K562 (cell line): ENCODE results near the gene VKORC1. TPM values are rescaled to one million over a fixed set of nuclear protein-coding genes. Genes with fewer than 3 reads are reported as not detected.

Experiments
- BHLHE40 ChIP-seq: IDR thresholded peaks from 2 replicates; pipeline ENCODE4 v1.6.1; 2011; ENCODE audit warnings: low read length, improper control_type of control experiment
- EP400 ChIP-seq: fragments of 450-650 bp; IDR thresholded peaks from 2 replicates; pipeline ENCODE4 v1.6.1; 2017; ENCODE audit warnings: antibody characterized with exemption, mild to moderate bottlenecking, moderate library complexity
- FUS ChIP-seq: fragments of 200-400 bp; formaldehyde crosslinking; optimal IDR thresholded peaks from 2 replicates; pipeline ENCODE3; 2017; ENCODE audit warnings: low read depth, low read length
- GABPB1 ChIP-seq: sonication (generic); formaldehyde crosslinking; IDR thresholded peaks from 2 replicates; pipeline ENCODE4 v1.8.0; 2022; ENCODE audit warnings: mild to moderate bottlenecking, missing genetic modification reagents
- GTF2F1 ChIP-seq: IDR thresholded peaks from 2 replicates; pipeline ENCODE4 v1.6.1; 2011; ENCODE audit warnings: low read depth, low read length, improper control_type of control experiment
- IFI16 ChIP-seq: fragments of 250-450 bp; sonication (Bioruptor Pico); IDR thresholded peaks from 2 replicates; pipeline ENCODE4 v2.1.2; 2022; ENCODE audit warnings: mild to moderate bottlenecking, inconsistent platforms
- KDM5B ChIP-seq: fragments of 200-600 bp; sonication (generic); IDR thresholded peaks from 2 replicates; pipeline ENCODE4 v1.6.1; 2012; ENCODE audit warnings: low read depth, mild to moderate bottlenecking, moderate library complexity, low read length, control low read depth, inconsistent platforms; ENCODE audit not compliant: insufficient replicate concordance
- KLF1 ChIP-seq: fragments of 450-650 bp; IDR thresholded peaks from 2 replicates; pipeline ENCODE4 v1.6.1; 2016; ENCODE audit warnings: missing genetic modification characterization, missing compliant biosample characterization
- LARP7 ChIP-seq: fragments of 450-650 bp; IDR thresholded peaks from 2 replicates; pipeline ENCODE4 v1.6.1; 2016
- MTA3 ChIP-seq: fragments of 450-650 bp; formaldehyde crosslinking; IDR thresholded peaks from 2 replicates; pipeline ENCODE4 v1.6.1; 2017; ENCODE audit warnings: mild to moderate bottlenecking, borderline replicate concordance
- MYC ChIP-seq, 2 experiments: fragments of 250-450 bp in 1 of 2; sonication (Bioruptor Pico) in 1 of 2; IDR thresholded peaks; 2 replicates each; pipeline versions ENCODE4 v1.5.1 to v1.6.1; 2012 to 2021; ENCODE audit warnings: low read depth in 2 of 2, borderline replicate concordance in 1 of 2, improper control_type of control experiment in 1 of 2, low read length in 1 of 2, mild to moderate bottlenecking in 1 of 2, moderate library complexity in 1 of 2
- NCOR1 ChIP-seq: fragments of 450-650 bp; IDR thresholded peaks from 2 replicates; pipeline ENCODE4 v1.6.1; 2016; ENCODE audit warnings: mild to moderate bottlenecking, moderate library complexity
- NFRKB ChIP-seq: fragments of 450-650 bp; IDR thresholded peaks from 2 replicates; pipeline ENCODE4 v1.6.1; 2016; ENCODE audit warnings: low read depth
- RB1 ChIP-seq: fragments of 450-650 bp; IDR thresholded peaks from 2 replicates; pipeline ENCODE4 v1.6.1; 2017; ENCODE audit warnings: low read depth, mild to moderate bottlenecking
- RBM15 ChIP-seq: fragments of 200-400 bp; formaldehyde crosslinking; IDR thresholded peaks from 2 replicates; pipeline ENCODE4 v1.6.1; 2018; ENCODE audit warnings: mild to moderate bottlenecking, low read length, moderate library complexity; ENCODE audit not compliant: insufficient read depth
- SP1 ChIP-seq: sonication (generic); formaldehyde crosslinking; IDR thresholded peaks from 2 replicates; pipeline ENCODE4 v1.8.1; 2022; ENCODE audit warnings: mild to moderate bottlenecking, missing genetic modification reagents
- TAF7 ChIP-seq: fragments of 450-650 bp; IDR thresholded peaks from 2 replicates; pipeline ENCODE4 v1.6.1; 2016; ENCODE audit warnings: missing genetic modification characterization, missing compliant biosample characterization
- ZC3H11A ChIP-seq: IDR thresholded peaks from 2 replicates; pipeline ENCODE4 v1.6.1; 2012; ENCODE audit warnings: low read depth, low read length, improper control_type of control experiment
- ZNF184 ChIP-seq: sonication (generic); formaldehyde crosslinking; IDR thresholded peaks from 2 replicates; pipeline ENCODE4 v1.5.0; 2020; ENCODE audit warnings: missing genetic modification reagents
- ZNF75A ChIP-seq: fragments of 450-650 bp; formaldehyde crosslinking; IDR thresholded peaks from 2 replicates; pipeline ENCODE4 v1.4.0; 2020; ENCODE audit warnings: mild to moderate bottlenecking
- polyA plus RNA-seq, 8 experiments: library from polyadenylated mRNA; depleted of rRNA in 4 of 8; stranded (reverse) in 5 of 8; unstranded in 3 of 8; fragments of >200 nt; fragmentation: Nextera tagmentation in 2 of 8; fragmentation: Illumina TruSeq in 1 of 8; extraction: Ambion mirVana in 2 of 8; extraction: Trizol in 1 of 8; gene quantifications; 2 replicates each; pipeline versions ENCODE4 v1.2.1 to v1.2.3, GENCODE V29; 2011 to 2014; ENCODE audit warnings: inconsistent platforms in 1 of 8, missing spikeins in 1 of 8
- total RNA-seq, 7 experiments: library from RNA; depleted of rRNA in 6 of 7; stranded (reverse); fragments of >200 nt in 6 of 7; fragmentation: Illumina TruSeq in 2 of 7; extraction: Trizol in 2 of 7; gene quantifications; 2 replicates each; pipeline versions ENCODE4 v1.2.1 to v1.2.3, GENCODE V29; 2011 to 2021; ENCODE audit warnings: low replicate concordance in 1 of 7
- TF ChIP-seq, protein P1 (sequence below): conservative IDR thresholded peaks from 2 replicates; pipeline ENCODE4 v1.6.1; 2011; ENCODE audit warnings: low read depth, mild to moderate bottlenecking, low read length; ENCODE audit not compliant: control insufficient read depth
- TF ChIP-seq, protein P2 (sequence below): fragments of 200-800 bp; sonication (Bioruptor generic); IDR thresholded peaks from 2 replicates; pipeline ENCODE4 v1.6.1; 2017; ENCODE audit warnings: missing genetic modification characterization, missing compliant biosample characterization
- TF ChIP-seq, protein P3 (sequence below): fragments of 200-800 bp; sonication (Bioruptor generic); IDR thresholded peaks from 2 replicates; pipeline ENCODE4 v1.6.1; 2017; ENCODE audit warnings: missing genetic modification characterization, missing compliant biosample characterization
- TF ChIP-seq, protein P4 (sequence below): fragments of 450-650 bp; IDR thresholded peaks from 2 replicates; pipeline ENCODE4 v1.6.1; 2016

VKORC1 gene
- total and polyA plus RNA-seq, 9 of the 15 experiments (the other 6 are each of a cell fraction or from before 2014, with no cell fraction given): 30.0 to 119 (median 62.1) TPM

DNA sequence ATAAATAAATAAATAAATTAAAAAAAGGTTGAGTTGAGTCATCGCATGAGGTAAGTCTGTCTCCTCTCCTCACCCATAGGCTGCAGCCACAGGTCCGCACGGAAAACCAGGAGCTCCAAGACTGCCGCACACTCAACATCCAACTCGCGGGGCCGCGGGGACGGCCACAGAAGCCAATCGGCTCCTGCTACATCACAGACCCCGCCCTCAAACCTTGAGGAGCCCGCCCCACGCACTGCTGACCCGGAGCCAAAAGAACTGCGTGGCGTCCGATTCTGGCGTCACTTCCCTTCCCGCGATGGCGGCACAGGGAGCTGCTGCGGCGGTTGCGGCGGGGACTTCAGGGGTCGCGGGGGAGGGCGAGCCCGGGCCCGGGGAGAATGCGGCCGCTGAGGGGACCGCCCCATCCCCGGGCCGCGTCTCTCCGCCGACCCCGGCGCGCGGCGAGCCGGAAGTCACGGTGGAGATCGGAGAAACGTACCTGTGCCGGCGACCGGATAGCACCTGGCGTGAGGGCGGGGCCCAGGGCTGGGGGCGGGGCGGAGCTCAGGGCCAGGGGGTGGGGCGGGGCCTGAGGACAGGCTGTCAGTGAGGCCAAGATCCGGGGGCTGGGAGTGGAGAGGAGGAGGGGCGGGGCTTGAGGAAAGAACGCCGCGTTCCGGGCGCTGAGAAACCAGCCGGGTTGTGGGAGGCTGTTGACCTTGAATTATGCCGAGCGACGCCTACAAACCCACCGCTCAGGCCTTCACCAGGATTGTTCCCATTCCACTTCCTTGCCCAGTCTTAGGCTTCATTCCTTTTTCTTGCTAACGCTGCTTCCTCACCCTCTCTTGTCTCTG, 23.0 kb upstream of the VKORC1 start, which contains the start of gene KAT8 (continued):
- TF ChIP-seq MYC (IDR thresholded peaks at IDR 0.05; ENCODE audit: low read depth, low read length) (no peak; the same call in none of the 2 replicates), MYC (CRISPR knock-in tag; IDR thresholded peaks at IDR 0.05; ENCODE audit: borderline replicate concordance, low read depth) (no peak), ZNF184 (CRISPR knock-in tag) (no peak), LARP7 (no peak), FUS (peak; percentile 30), GTF2F1 (peak; percentile 67; the same call in 1 of the 2 replicates), MTA3 (peak; percentile 66), ZC3H11A (0 out of 2 replicates have a peak, but pooled peaks have one; percentile 69), KDM5B (peak; percentile 73), TAF7 (0 out of 2 replicates have a peak, but pooled peaks have one; percentile 23), ZNF75A (CRISPR knock-in tag) (no peak), GABPB1 (CRISPR knock-in tag) (peak; percentile 95), SP1 (CRISPR knock-in tag) (peak; percentile 86), RB1 (peak; percentile 84), RBM15 (no peak), NCOR1 (0 out of 2 replicates have a peak, but pooled peaks have one; percentile 41), EP400 (peak; percentile 87), IFI16 (CRISPR knock-in tag) (no peak), NFRKB (peak; percentile 29; the same call in 1 of the 2 replicates), BHLHE40 (peak; percentile 59), KLF1 (tag) (no peak)
- TF ChIP-seq, protein P1, sequence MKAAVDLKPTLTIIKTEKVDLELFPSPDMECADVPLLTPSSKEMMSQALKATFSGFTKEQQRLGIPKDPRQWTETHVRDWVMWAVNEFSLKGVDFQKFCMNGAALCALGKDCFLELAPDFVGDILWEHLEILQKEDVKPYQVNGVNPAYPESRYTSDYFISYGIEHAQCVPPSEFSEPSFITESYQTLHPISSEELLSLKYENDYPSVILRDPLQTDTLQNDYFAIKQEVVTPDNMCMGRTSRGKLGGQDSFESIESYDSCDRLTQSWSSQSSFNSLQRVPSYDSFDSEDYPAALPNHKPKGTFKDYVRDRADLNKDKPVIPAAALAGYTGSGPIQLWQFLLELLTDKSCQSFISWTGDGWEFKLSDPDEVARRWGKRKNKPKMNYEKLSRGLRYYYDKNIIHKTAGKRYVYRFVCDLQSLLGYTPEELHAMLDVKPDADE: peak; percentile 51
- TF ChIP-seq, protein P2, sequence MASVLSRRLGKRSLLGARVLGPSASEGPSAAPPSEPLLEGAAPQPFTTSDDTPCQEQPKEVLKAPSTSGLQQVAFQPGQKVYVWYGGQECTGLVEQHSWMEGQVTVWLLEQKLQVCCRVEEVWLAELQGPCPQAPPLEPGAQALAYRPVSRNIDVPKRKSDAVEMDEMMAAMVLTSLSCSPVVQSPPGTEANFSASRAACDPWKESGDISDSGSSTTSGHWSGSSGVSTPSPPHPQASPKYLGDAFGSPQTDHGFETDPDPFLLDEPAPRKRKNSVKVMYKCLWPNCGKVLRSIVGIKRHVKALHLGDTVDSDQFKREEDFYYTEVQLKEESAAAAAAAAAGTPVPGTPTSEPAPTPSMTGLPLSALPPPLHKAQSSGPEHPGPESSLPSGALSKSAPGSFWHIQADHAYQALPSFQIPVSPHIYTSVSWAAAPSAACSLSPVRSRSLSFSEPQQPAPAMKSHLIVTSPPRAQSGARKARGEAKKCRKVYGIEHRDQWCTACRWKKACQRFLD (CRISPR knock-in tag): peak; percentile 65
- TF ChIP-seq, protein P3, sequence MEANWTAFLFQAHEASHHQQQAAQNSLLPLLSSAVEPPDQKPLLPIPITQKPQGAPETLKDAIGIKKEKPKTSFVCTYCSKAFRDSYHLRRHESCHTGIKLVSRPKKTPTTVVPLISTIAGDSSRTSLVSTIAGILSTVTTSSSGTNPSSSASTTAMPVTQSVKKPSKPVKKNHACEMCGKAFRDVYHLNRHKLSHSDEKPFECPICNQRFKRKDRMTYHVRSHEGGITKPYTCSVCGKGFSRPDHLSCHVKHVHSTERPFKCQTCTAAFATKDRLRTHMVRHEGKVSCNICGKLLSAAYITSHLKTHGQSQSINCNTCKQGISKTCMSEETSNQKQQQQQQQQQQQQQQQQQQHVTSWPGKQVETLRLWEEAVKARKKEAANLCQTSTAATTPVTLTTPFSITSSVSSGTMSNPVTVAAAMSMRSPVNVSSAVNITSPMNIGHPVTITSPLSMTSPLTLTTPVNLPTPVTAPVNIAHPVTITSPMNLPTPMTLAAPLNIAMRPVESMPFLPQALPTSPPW (CRISPR knock-in tag): peak; percentile 88
- TF ChIP-seq, protein P4, sequence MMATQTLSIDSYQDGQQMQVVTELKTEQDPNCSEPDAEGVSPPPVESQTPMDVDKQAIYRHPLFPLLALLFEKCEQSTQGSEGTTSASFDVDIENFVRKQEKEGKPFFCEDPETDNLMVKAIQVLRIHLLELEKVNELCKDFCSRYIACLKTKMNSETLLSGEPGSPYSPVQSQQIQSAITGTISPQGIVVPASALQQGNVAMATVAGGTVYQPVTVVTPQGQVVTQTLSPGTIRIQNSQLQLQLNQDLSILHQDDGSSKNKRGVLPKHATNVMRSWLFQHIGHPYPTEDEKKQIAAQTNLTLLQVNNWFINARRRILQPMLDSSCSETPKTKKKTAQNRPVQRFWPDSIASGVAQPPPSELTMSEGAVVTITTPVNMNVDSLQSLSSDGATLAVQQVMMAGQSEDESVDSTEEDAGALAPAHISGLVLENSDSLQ: peak; percentile 61; the same call in 1 of the 2 replicates
